ENCODE data around the gene COL24A1. TPM values are rescaled to one million over a fixed set of nuclear protein-coding genes. Genes with fewer than 3 reads are reported as not detected.

COL24A1 gene
- total RNA-seq, 6 donors from 2014 or later: 0.30 to 2.1 (median 0.68) TPM

GRCh38 chr1:85689775-85690404 is 466.7 kb downstream of the COL24A1 start:
- Histone ChIP-seq H3K9me3 (no peaks in the 10 kb centered on the region), H3K4me1 (peaks cover 0 to 3% (median 0%) of the 10 kb centered on the region in 4 donors), H3K36me3 (peaks cover 0 to 16% (median under 1%) of the 10 kb centered on the region in 4 donors), H3K4me3 (no peak overlapping the region), H3K27ac (no peak overlapping the region), H3K27me3 (no peaks in the 10 kb centered on the region)
- 92 to 96% methylated on average over 4 of the region's 4 CpGs for WGBS, 2 donors
- TF ChIP-seq POLR2A (IDR thresholded peaks at IDR 0.05): no peak
- no peak for TF ChIP-seq EP300 (IDR thresholded peaks at IDR 0.05)
- DNase-seq (no peak), ATAC-seq (ENCODE audit: low FRiP score in 2 of 2) (no peak)

- DNase-seq: no peak
- Histone ChIP-seq H3K4me1 (no peaks in the 10 kb centered on the region), H3K27ac (no peak overlapping the region), H3K36me3 (peaks cover 0 to 3% (median 0%) of the 10 kb centered on the region in 4 donors), H3K9me3 (no peaks in the 10 kb centered on the region), H3K27me3 (no peaks in the 10 kb centered on the region), H3K4me3 (no peak overlapping the region)
- no peak for ATAC-seq (ENCODE audit: low FRiP score in 2 of 2)
- no peak for TF ChIP-seq POLR2A (IDR thresholded peaks at IDR 0.05)
- TF ChIP-seq EP300 (IDR thresholded peaks at IDR 0.05): no peak
- TF ChIP-seq CTCF (IDR thresholded peaks at IDR 0.05): no peak
- TF ChIP-seq POLR2AphosphoS5 (IDR thresholded peaks at IDR 0.05): no peak
- WGBS, 2 donors: 92 to 95% methylated on average over 9 of the region's 9 CpGs
Observed at GRCh38 chr1:85683292-85684025, 473.1 kb downstream of the COL24A1 start.

- no peak for DNase-seq
- peak in 1 of 2 donors; percentile 56 for ATAC-seq (ENCODE audit: low FRiP score in 2 of 2)
- H3K4me3 ChIP-seq: no peak overlapping the region
- H3K36me3 ChIP-seq: peaks cover 0 to 25% (median 2%) of the 10 kb centered on the region in 4 donors
- WGBS, 2 donors: 65 to 82% methylated on average over 2 of the region's 2 CpGs
- H3K9me3 ChIP-seq: no peaks in the 10 kb centered on the region
- no peak overlapping the region for H3K27ac ChIP-seq
- no peaks in the 10 kb centered on the region for H3K27me3 ChIP-seq
- H3K4me1 ChIP-seq: no peaks in the 10 kb centered on the region
- TF ChIP-seq POLR2AphosphoS5 (IDR thresholded peaks at IDR 0.05) (no peak), CTCF (IDR thresholded peaks at IDR 0.05) (no peak), POLR2A (IDR thresholded peaks at IDR 0.05) (no peak), EP300 (IDR thresholded peaks at IDR 0.05) (no peak)
Observed at GRCh38 chr1:85681087-85681486, 475.5 kb downstream of the COL24A1 start.

Small RNA genes lying within 50 kb of the gene (small RNA-seq; reads per million reads assigned to genes)
- 0 to 0.11 (median 0) reads per million in 4 donors for gene RNA5SP51

Other genes starting within 250 kb of the COL24A1 start
- gene ODF2L, start 239.6 kb upstream of the COL24A1 start, total RNA-seq: 100 to 1,000 TPM in 2 of 6 donors, 10 to 100 TPM in 4; 22.2 to 179 (median 34.0) TPM

Data from upper lobe of left lung (tissue), 6 donors.